ENCODE measurements around the gene GRAMD2A. TPM values are rescaled to one million over a fixed set of nuclear protein-coding genes. Genes with fewer than 3 reads are reported as not detected.
A peak's percentile ranks its signal among the peaks of the same experiment; 100 is the strongest.

GRAMD2A gene
- total and polyA plus RNA-seq, 5 donors from 2014 or later, result not detected

DNA sequence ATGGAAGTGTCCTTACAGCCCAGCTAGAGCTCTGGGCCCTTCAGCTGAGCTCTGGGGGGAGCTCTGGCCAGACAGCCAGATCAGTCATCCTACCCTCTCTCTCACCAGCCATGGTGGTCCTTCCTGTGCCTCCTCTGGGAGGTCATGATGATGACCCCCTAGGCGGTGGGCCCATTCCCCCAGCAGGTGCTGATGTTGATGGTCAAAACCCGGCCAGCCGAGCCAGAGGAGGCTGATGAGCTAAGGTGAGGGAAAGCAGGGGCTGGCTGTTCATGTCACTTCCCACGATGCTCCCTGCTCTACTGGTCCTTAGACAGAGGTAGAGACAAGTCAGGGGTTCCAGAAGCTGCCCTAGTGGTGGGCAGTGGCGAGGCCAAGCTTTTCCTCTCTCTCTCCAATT, 35.0 kb downstream of the GRAMD2A start:
- DNase-seq, result no peak
- H3K27me3 ChIP-seq (ENCODE audit: control insufficient read depth, insufficient read depth, low read length), result no peaks in the 10 kb centered on the region
- H3K27ac Mint-ChIP-seq, result no peak overlapping the region

DNA sequence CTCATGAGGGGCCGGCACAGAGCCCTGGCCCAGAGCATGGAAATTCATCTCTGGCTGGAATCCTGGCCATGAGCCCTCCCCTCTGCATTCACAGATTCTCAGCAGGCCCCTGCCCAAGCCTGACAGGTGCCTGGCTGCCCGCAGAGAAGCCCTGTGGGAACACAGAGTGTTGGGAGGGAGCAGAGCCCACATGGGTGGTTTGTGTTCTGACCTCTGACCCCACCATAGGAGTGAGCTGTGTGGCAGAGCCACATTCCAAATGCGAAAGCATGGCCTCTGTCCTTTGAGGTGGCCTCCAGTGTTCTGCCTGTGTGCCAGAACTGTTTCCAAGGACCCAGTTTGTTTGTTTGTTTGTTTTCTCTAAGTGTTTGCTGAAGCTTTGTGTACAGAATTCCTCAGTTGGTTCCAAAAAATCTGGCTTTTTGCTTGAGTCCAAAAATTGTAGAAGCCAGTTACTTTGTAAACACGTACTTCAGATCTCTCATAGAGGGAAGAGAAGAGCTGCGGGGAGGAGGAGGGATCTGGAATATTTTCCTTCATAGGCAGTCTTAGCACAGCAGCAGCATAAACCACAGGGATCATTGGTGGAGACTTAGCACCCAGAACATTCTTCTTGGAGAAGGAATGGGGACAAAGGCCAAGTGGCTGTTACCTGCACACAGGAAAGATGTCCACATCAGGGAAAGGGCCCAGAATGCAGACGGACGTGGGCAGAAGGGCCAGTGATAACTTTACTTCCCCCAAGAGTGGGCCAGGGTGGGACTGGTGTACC, 36.0 kb downstream of the GRAMD2A start:
- H3K27me3 ChIP-seq (ENCODE audit: control insufficient read depth, insufficient read depth, low read length), result no peaks in the 10 kb centered on the region
- no peak overlapping the region for H3K27ac ChIP-seq (ENCODE audit: insufficient read depth, low read length, poor library complexity, severe bottlenecking)
- no peaks in the 10 kb centered on the region for H3K9me3 Mint-ChIP-seq
- H3K36me3 ChIP-seq (ENCODE audit: control insufficient read depth, insufficient read depth, low read length), result no peaks in the 10 kb centered on the region
- no peaks in the 10 kb centered on the region for H3K9me3 ChIP-seq (ENCODE audit: control insufficient read depth in 2 of 2, low read length in 2 of 2)
- no peak overlapping the region for H3K27ac Mint-ChIP-seq
- H3K27me3 Mint-ChIP-seq, result peaks cover 22% of the 10 kb centered on the region
- H3K4me3 Mint-ChIP-seq, result no peak overlapping the region
- H3K4me1 Mint-ChIP-seq, result no peaks in the 10 kb centered on the region
- no peaks in the 10 kb centered on the region for H3K36me3 Mint-ChIP-seq
- DNase-seq (no peak), ATAC-seq (ENCODE audit: low read depth in 2 of 2) (no peak)
- no peak overlapping the region for H3K4me3 ChIP-seq (ENCODE audit: low read depth, low read length)
- H3K4me1 ChIP-seq (ENCODE audit: control insufficient read depth, insufficient read depth, low read length, poor library complexity, severe bottlenecking), result no peaks in the 10 kb centered on the region

More for the DNA sequence above, 35.0 kb downstream of the GRAMD2A start:
- Mint-ChIP-seq H3K9me3 (no peaks in the 10 kb centered on the region), H3K27me3 (peaks cover 27% of the 10 kb centered on the region), H3K4me3 (no peak overlapping the region), H3K4me1 (no peaks in the 10 kb centered on the region), H3K36me3 (no peaks in the 10 kb centered on the region)
- no peak for ATAC-seq (ENCODE audit: low read depth in 2 of 2)
- Histone ChIP-seq H3K4me3 (ENCODE audit: low read depth, low read length) (no peak overlapping the region), H3K9me3 (ENCODE audit: control insufficient read depth in 2 of 2, low read length in 2 of 2) (no peaks in the 10 kb centered on the region), H3K4me1 (ENCODE audit: control insufficient read depth, insufficient read depth, low read length, poor library complexity, severe bottlenecking) (no peaks in the 10 kb centered on the region), H3K36me3 (ENCODE audit: control insufficient read depth, insufficient read depth, low read length) (no peaks in the 10 kb centered on the region), H3K27ac (ENCODE audit: insufficient read depth, low read length, poor library complexity, severe bottlenecking) (no peak overlapping the region)

DNA sequence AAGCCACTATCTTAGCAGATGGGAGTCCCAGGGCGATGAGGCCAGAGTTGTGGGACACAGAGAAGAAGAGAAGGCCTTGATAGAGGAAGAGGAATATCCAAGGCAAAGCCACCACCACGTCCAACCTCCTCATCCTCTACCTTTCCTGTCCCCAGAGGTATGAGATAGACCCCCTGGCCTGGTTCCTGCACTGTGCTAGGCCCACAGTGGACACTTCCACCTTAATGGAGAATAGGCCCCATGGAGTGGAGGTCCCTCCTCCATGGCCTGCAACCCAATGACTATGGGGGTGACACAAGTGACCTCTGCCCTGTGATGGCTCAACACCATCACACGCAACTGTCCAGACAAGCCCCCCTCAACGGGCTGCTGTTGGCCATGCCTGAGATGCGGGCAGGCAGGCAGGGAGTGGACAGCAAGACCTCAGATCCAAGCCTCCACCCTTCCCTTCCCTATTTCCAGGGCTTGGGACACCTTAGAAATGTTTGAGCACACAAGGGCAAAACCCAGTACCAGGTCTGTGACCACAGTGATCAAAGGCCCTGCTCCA, 36.8 kb downstream of the GRAMD2A start:
- Mint-ChIP-seq H3K27me3 (peaks cover 18% of the 10 kb centered on the region), H3K36me3 (no peaks in the 10 kb centered on the region), H3K4me3 (no peak overlapping the region), H3K27ac (peak overlapping the region in 1 of 3 donors; percentile 43), H3K4me1 (peaks cover 0 to 2% (median 0%) of the 10 kb centered on the region in 4 donors), H3K9me3 (no peaks in the 10 kb centered on the region)
- ATAC-seq (ENCODE audit: low read depth in 2 of 2), result no peak
- Histone ChIP-seq H3K27ac (ENCODE audit: insufficient read depth, low read length, poor library complexity, severe bottlenecking) (no peak overlapping the region), H3K4me3 (ENCODE audit: low read depth, low read length) (no peak overlapping the region), H3K9me3 (ENCODE audit: control insufficient read depth in 2 of 2, low read length in 2 of 2) (no peaks in the 10 kb centered on the region), H3K36me3 (ENCODE audit: control insufficient read depth, insufficient read depth, low read length) (no peaks in the 10 kb centered on the region), H3K4me1 (ENCODE audit: control insufficient read depth, insufficient read depth, low read length, poor library complexity, severe bottlenecking) (peaks cover 2% of the 10 kb centered on the region), H3K27me3 (ENCODE audit: control insufficient read depth, insufficient read depth, low read length) (no peaks in the 10 kb centered on the region)
- no peak for DNase-seq

DNA sequence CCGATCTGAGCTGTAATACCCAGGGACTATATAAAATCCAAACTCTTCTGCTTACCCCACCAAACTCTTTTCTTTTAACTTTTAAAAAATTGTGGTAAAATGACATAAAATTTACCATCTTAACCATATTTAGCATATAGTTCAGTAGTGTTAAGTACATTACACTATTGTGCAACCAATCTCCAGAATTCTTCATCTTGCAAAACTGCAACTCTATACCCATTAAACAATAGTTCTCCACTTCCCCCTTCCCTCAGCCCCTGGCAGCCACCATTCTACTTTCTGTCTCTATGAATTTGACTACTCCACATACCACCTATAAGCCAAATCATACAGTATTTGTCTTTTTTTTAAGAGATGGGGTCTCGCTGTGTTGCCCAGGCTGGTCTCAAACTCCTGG, 40.7 kb downstream of the GRAMD2A start:
- H3K4me3 Mint-ChIP-seq, result no peak overlapping the region

DNA sequence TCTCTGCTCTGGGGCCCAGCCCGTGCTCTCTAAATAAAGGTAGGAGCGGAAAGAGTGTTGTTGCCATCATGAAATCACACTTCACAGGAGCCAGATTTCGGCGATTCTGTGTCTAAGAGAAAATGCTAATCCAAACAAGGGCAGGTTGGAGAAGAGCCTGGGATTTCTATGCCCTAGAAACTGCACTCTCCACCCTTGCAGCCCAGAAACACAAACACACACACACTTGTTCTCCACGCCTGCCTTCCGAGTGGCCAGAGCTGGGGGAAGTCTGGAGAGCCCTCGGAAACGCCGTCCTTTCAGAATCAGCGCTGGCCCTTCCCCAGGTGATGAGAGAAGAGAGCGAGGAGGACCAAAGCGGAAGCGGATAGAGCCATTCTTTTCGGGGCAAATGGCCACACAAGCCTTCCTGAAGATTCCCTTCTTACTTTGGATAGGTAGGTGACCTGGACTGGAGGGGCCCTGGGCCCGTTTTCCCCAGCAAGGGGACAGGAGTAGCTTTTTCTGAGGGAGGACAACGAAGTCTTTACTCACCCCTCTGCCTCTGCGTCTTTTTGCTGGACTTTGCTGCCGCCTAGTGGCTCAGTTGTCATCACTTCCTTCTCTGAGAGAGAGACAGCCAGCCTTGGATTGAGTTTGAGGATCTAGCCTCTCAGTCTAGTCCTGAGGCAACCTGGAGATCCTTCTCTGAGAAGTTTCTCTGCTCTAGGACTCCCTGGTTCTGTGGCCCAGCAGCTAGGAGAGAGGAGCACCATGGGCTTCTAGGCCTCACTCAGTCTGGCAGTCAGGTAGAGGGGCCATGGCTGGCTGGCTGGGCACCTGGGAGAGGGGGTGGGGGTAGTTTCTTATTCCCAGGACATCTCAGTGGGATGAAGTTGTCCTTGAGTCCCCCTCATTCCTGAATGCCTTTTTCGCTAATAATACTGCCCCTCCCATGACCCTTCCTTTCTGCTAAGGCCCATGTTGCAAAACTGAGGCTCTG, 41.7 kb downstream of the GRAMD2A start:
- ATAC-seq (ENCODE audit: low read depth in 2 of 2), result peak; percentile 69 to 79
- Histone ChIP-seq H3K4me3 (ENCODE audit: low read depth, low read length) (peak overlapping the region; percentile 72), H3K27me3 (ENCODE audit: control insufficient read depth, insufficient read depth, low read length) (no peaks in the 10 kb centered on the region), H3K36me3 (ENCODE audit: control insufficient read depth, insufficient read depth, low read length) (no peaks in the 10 kb centered on the region), H3K27ac (ENCODE audit: insufficient read depth, low read length, poor library complexity, severe bottlenecking) (no peak overlapping the region), H3K9me3 (ENCODE audit: control insufficient read depth in 2 of 2, low read length in 2 of 2) (no peaks in the 10 kb centered on the region), H3K4me1 (ENCODE audit: control insufficient read depth, insufficient read depth, low read length, poor library complexity, severe bottlenecking) (peaks cover 6% of the 10 kb centered on the region)
- no peaks in the 10 kb centered on the region for H3K36me3 Mint-ChIP-seq
- no peaks in the 10 kb centered on the region for H3K9me3 Mint-ChIP-seq
- H3K4me1 Mint-ChIP-seq, result peaks cover 0 to 4% (median 0%) of the 10 kb centered on the region in 4 donors
- DNase-seq, result peak; percentile 61 to 78 (median 75)
- H3K4me3 Mint-ChIP-seq, result peak overlapping the region; percentile 73 to 82 (median 76)
- peak overlapping the region in 1 of 3 donors; percentile 65 for H3K27ac Mint-ChIP-seq
- H3K27me3 Mint-ChIP-seq, result no peaks in the 10 kb centered on the region

More for the DNA sequence above, 40.7 kb downstream of the GRAMD2A start:
- ATAC-seq (ENCODE audit: low read depth in 2 of 2) (no peak), DNase-seq (no peak)
- H3K4me1 ChIP-seq (ENCODE audit: control insufficient read depth, insufficient read depth, low read length, poor library complexity, severe bottlenecking), result peaks cover 6% of the 10 kb centered on the region
- H3K9me3 ChIP-seq (ENCODE audit: control insufficient read depth in 2 of 2, low read length in 2 of 2), result no peaks in the 10 kb centered on the region
- no peaks in the 10 kb centered on the region for H3K27me3 ChIP-seq (ENCODE audit: control insufficient read depth, insufficient read depth, low read length)
- no peak overlapping the region for H3K4me3 ChIP-seq (ENCODE audit: low read depth, low read length)
- peaks cover 0 to 4% (median 0%) of the 10 kb centered on the region in 4 donors for H3K4me1 Mint-ChIP-seq
- peaks cover 3% of the 10 kb centered on the region for H3K27me3 Mint-ChIP-seq
- no peaks in the 10 kb centered on the region for H3K9me3 Mint-ChIP-seq
- H3K27ac ChIP-seq (ENCODE audit: insufficient read depth, low read length, poor library complexity, severe bottlenecking), result no peak overlapping the region
- H3K36me3 Mint-ChIP-seq, result no peaks in the 10 kb centered on the region
- H3K36me3 ChIP-seq (ENCODE audit: control insufficient read depth, insufficient read depth, low read length), result no peaks in the 10 kb centered on the region
- H3K27ac Mint-ChIP-seq, result no peak overlapping the region

DNA sequence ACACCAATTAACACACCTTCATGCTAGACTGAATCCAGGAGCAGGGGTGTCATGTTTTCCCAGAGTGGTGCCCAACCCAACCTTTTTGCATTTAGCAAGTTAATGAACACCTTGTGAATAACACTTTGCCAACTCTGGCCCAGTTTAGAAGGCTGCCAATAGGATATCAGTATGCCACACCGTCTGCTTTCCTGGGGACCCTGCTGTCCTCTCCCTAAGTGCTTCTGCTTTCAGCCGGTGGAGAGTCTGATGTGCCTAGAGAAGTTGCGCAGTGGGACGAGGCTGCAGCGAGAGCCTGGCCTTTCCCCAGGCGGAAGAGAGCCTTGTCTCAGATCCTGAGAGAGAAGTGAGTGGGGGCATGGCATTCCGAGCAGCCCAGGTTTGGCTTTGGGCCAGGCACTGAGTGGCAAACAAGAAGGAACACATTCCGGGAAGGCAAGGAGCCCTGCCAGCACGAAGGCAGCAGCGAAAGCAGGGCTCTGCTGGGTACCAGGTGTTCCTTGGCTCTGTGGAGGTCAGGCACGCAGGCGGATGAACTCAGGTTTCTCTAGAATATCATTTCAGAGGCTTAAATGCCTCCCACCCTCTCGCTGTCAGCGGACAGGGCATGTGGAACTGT, 42.5 kb downstream of the GRAMD2A start:
- H3K9me3 Mint-ChIP-seq, result no peaks in the 10 kb centered on the region
- H3K4me3 Mint-ChIP-seq, result peak overlapping the region; percentile 64 to 82 (median 74)
- no peaks in the 10 kb centered on the region for H3K36me3 Mint-ChIP-seq
- no peaks in the 10 kb centered on the region for H3K36me3 ChIP-seq (ENCODE audit: control insufficient read depth, insufficient read depth, low read length)
- peaks cover 0 to 4% (median 0%) of the 10 kb centered on the region in 4 donors for H3K4me1 Mint-ChIP-seq
- H3K4me3 ChIP-seq (ENCODE audit: low read depth, low read length), result no peak overlapping the region
- peak overlapping the region in 1 of 3 donors; percentile 65 for H3K27ac Mint-ChIP-seq
- no peaks in the 10 kb centered on the region for H3K9me3 ChIP-seq (ENCODE audit: control insufficient read depth in 2 of 2, low read length in 2 of 2)
- ATAC-seq (ENCODE audit: low read depth in 2 of 2), result no peak
- H3K27me3 Mint-ChIP-seq, result no peaks in the 10 kb centered on the region
- no peak for DNase-seq
- no peaks in the 10 kb centered on the region for H3K27me3 ChIP-seq (ENCODE audit: control insufficient read depth, insufficient read depth, low read length)
- no peak overlapping the region for H3K27ac ChIP-seq (ENCODE audit: insufficient read depth, low read length, poor library complexity, severe bottlenecking)
- H3K4me1 ChIP-seq (ENCODE audit: control insufficient read depth, insufficient read depth, low read length, poor library complexity, severe bottlenecking), result peaks cover 6% of the 10 kb centered on the region

DNA sequence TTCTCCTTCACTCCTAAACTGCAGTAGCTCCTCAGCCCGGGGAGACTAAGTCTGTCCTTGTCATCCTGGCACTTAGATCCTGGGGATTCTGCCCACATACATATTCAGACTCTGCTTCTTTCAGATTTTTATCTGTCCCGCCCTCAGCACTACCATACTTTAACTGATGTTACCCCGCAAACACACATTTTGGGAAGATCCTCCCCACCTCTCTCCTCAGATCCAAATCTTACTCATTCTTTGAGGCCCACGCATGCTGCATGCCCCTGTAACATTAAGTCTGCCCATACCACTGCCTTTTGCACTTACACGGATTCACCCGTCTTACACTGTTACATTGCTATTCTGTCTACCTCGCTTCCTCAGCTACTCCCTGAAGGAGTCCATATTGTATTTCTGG, 43.3 kb downstream of the GRAMD2A start:
- no peaks in the 10 kb centered on the region for H3K36me3 ChIP-seq (ENCODE audit: control insufficient read depth, insufficient read depth, low read length)
- H3K27ac ChIP-seq (ENCODE audit: insufficient read depth, low read length, poor library complexity, severe bottlenecking), result no peak overlapping the region
- Mint-ChIP-seq H3K27ac (no peak overlapping the region), H3K4me1 (peaks cover 0 to 4% (median 0%) of the 10 kb centered on the region in 4 donors), H3K4me3 (no peak overlapping the region), H3K27me3 (no peaks in the 10 kb centered on the region), H3K9me3 (no peaks in the 10 kb centered on the region), H3K36me3 (no peaks in the 10 kb centered on the region)
- DNase-seq (no peak), ATAC-seq (ENCODE audit: low read depth in 2 of 2) (no peak)
- peaks cover 6% of the 10 kb centered on the region for H3K4me1 ChIP-seq (ENCODE audit: control insufficient read depth, insufficient read depth, low read length, poor library complexity, severe bottlenecking)
- no peaks in the 10 kb centered on the region for H3K27me3 ChIP-seq (ENCODE audit: control insufficient read depth, insufficient read depth, low read length)
- H3K4me3 ChIP-seq (ENCODE audit: low read depth, low read length), result no peak overlapping the region
- no peaks in the 10 kb centered on the region for H3K9me3 ChIP-seq (ENCODE audit: control insufficient read depth in 2 of 2, low read length in 2 of 2)
